ENCODE measurements around the gene JAK1.
"Not testable (repeated sequence)": the region's sequence is repeated elsewhere in the genome, so short reads cannot be mapped to it uniquely, and the experiment has no call there.

JAK1 gene

DNA sequence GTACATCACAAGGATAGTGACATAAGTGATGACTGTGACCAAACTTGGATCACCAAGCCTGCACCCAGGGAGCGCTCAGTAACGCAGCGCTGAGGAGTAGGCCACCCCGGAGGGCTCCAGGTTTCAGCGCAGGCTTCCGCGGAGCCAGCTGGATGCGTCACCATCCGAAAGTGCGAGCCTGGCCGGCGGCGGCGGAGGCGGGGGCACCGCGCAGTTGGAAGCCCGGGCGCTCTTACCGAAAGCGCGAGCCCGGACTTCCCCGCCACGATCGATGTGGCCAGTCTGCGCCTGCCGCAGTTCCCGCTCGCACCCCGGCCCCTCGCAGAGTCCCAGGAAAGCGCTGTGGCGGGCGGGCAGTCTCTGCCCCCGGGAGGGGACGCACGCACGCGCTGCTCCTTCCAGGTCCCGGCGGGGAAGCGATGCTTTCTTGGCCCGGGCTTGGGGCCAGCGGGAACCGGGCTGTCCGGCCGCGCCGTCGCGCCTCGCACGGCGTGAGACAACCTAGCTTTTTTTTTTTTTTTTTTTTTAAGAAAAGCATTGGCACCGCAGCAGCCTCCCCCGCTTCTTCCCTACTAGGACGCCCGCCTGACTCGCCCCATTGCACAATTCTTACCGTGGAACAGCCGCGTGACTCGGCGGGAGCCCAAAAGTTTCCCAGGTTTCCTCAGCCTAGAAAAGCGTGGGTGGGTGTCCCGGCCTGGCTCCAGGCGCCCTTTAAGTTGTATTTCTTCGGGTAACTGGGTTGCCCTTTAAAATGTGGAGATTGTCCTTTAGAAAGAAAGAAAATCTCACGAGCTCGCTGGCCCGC is 36.4 kb upstream of the JAK1 start:
- H3K4me3 ChIP-seq (ENCODE audit: low read length), result peak overlapping the region; percentile 69
- DNase-seq (ENCODE audit: low read depth), result peak; percentile 76
- TF ChIP-seq, protein P1, sequence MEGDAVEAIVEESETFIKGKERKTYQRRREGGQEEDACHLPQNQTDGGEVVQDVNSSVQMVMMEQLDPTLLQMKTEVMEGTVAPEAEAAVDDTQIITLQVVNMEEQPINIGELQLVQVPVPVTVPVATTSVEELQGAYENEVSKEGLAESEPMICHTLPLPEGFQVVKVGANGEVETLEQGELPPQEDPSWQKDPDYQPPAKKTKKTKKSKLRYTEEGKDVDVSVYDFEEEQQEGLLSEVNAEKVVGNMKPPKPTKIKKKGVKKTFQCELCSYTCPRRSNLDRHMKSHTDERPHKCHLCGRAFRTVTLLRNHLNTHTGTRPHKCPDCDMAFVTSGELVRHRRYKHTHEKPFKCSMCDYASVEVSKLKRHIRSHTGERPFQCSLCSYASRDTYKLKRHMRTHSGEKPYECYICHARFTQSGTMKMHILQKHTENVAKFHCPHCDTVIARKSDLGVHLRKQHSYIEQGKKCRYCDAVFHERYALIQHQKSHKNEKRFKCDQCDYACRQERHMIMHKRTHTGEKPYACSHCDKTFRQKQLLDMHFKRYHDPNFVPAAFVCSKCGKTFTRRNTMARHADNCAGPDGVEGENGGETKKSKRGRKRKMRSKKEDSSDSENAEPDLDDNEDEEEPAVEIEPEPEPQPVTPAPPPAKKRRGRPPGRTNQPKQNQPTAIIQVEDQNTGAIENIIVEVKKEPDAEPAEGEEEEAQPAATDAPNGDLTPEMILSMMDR (conservative IDR thresholded peaks at IDR 0.05; ENCODE audit: low read length), result no peak

DNA sequence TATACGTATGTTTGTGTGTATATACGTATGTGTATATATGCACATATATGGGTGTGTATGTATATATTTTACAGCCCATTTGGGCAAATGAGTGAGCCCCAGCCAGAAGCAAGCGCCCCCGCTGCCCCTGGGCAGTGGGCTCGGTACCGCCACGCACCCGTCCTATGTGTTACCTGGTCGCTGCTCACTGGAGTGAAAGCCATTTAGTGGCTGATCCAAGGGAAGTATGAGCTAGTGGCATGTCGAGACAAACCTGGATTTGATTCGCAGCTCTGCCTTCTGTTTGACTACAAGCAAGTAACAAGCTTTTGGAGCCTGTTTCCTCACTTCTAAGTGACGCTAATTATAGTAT is 35.8 kb upstream of the JAK1 start:
- peak overlapping the region; percentile 69 for H3K4me3 ChIP-seq (ENCODE audit: low read length)
- TF ChIP-seq, protein P1 (conservative IDR thresholded peaks at IDR 0.05; ENCODE audit: low read length), result no peak
- DNase-seq (ENCODE audit: low read depth), result no peak

DNA sequence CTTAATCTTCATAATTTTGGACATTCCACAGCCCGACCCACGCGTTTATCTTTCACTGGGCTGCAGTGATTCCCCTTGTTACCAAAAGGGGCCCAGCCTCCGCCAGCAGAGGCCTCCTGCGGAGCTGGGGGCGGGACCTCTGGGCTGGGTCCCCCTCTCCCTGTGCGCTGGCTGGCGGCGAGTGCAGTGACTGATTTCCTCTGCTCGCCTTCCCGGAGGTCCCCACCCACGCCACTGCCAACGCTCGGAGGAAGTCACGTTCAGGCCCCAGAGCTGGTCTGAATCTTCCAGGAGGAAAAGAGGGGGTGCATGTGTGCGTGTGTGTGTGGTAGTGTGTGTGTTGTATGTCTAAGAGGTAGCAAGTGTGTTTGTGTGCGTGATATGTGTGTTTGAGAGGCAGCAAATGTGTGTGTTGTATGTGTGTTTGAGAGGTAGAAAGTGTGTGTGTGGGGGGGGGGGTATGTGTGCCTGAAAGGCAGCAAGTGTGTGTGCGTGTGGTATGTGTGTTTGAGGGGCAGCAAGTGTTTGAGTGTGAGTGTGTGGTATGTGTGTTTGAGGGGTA is 35.0 kb upstream of the JAK1 start:
- TF ChIP-seq, protein P1 (conservative IDR thresholded peaks at IDR 0.05; ENCODE audit: low read length), result 0 out of 2 replicates have a peak, but pooled peaks have one; percentile 10
- peak overlapping the region; percentile 32 for H3K4me3 ChIP-seq (ENCODE audit: low read length)

DNA sequence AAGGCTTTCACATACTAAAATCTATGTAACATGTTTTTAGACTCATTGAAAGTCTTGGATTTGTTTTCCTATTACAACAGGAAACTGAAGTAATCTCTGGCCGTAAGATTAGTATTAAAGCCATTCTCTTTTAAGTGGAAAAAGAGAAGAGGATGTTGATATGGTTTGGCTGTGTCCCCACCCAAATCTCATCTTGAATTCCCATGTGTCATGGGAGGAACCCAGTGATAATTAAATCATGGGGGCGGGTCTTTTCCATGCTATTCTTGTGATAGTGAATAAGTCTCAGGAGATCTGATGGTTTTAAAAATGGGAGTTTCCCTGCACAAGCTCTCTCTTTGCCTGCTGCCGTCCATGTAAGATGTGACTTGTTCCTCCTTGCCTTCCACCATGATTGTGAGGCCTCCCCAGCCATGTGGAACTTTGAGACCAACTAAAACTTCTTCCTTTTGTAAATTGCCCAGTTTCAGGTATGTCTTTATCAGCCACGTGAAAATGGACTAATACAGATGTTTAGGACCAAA is 32.1 kb upstream of the JAK1 start:
- not testable (repeated sequence) for DNase-seq (ENCODE audit: low read depth); H3K4me3 ChIP-seq (ENCODE audit: low read length)

More for the DNA sequence above, 35.0 kb upstream of the JAK1 start:
- DNase-seq (ENCODE audit: low read depth), result peak; percentile 50

DNA sequence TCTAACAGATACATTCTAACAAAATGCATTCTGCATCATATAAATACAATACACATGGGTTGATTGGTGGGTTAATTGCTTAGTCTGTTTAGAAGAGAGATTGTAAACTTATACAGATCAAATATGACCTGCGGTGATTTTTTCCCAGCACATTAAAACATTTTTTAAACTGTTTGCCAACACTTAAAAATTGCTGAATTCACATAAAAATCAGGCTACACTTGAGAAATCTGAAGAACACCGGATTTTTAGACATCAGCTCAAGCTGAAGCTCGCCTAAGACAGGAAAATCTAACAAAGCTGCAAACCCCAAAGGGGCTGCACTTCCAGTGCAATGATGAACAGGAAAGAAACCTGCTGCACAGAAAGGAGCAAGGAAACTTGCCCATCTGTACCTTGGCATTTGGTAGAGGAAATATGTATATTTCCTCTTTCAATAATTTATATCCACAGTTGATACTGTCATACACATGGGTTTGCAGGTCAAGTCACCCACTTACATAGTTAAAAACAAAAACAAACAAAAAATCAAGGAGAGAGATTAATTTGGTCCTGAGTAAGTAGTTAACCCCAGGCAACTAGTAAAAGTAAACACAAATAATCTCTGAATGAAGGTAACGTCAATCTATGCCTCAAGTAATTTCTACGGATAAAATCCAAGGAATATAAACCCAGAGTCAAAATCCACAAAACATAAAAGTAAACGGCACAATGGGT is 30.4 kb upstream of the JAK1 start:
- no peak overlapping the region for H3K4me3 ChIP-seq (ENCODE audit: low read length)
- TF ChIP-seq, protein P1 (conservative IDR thresholded peaks at IDR 0.05; ENCODE audit: low read length), result no peak

DNA sequence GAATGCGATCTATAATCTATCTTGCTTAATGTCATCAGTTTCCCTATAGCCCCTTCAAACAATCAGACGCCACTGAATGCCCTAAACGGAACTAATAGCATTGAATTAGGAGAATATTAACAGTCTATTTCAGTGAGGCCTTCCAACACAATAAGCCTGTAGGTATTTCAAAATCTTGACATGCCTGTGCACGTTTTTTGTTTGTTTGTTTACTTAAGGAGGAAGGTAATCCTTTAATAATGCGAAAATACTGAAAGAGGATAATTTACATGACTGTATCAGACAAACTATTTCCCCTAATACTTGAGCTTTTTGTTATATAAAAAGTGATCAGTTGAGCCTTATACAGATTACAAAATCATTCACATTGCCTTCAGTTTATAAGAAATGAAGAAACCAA is 29.0 kb upstream of the JAK1 start:
- TF ChIP-seq, protein P1 (conservative IDR thresholded peaks at IDR 0.05; ENCODE audit: low read length), result no peak
- no peak for DNase-seq (ENCODE audit: low read depth)
- H3K4me3 ChIP-seq (ENCODE audit: low read length), result no peak overlapping the region

More for the DNA sequence above, 30.4 kb upstream of the JAK1 start:
- DNase-seq (ENCODE audit: low read depth), result no peak

Data from AG10803 (cell line).